ENCODE results near the gene FOXL3. TPM values are rescaled to one million over a fixed set of nuclear protein-coding genes. Genes with fewer than 3 reads are reported as not detected.

The FOXL3 gene
- total and polyA plus RNA-seq, 2 donors (not counting 1 experiment from before 2014, with no cell fraction given) = not detected

GRCh38 chr7:294440-295154 is 4.6 kb downstream of the FOXL3 start:
- no peak for TF ChIP-seq CTCF (IDR thresholded peaks at IDR 0.05)
- no peak for TF ChIP-seq EZH2 (IDR thresholded peaks at IDR 0.05; ENCODE audit: borderline replicate concordance, insufficient read depth, low read depth, low read length, poor library complexity, severe bottlenecking)
- Histone ChIP-seq H3K4me3 (ENCODE audit: control extremely low read depth in 1 of 5, extremely low read depth in 1 of 5, insufficient read depth in 1 of 5, low read depth in 2 of 5, low read length in 4 of 5) (no peak overlapping the region), H3K4me2 (replicated peaks; ENCODE audit: low read depth, low read length, poor library complexity, severe bottlenecking) (no peak overlapping the region), H3K9me3 (ENCODE audit: control extremely low read depth in 1 of 3, control insufficient read depth in 2 of 3, insufficient read depth in 1 of 3, low read length in 2 of 3) (peaks cover 0 to 5% (median 0%) of the 10 kb centered on the region in 3 donors), H3K27ac (ENCODE audit: low read length in 2 of 2) (no peak overlapping the region), H2AFZ (ENCODE audit: insufficient read depth, low read depth, low read length, poor library complexity, severe bottlenecking) (no peak overlapping the region), H3K36me3 (replicated peaks in 1 of 2; ENCODE audit: control extremely low read depth in 1 of 2, control insufficient read depth in 1 of 2, extremely low read depth in 1 of 2, insufficient read depth in 2 of 2, low read length in 1 of 2) (no peaks in the 10 kb centered on the region), H3K4me1 (ENCODE audit: control insufficient read depth in 2 of 2, insufficient read depth in 2 of 2, low read length in 2 of 2) (no peaks in the 10 kb centered on the region), H3K79me2 (ENCODE audit: control insufficient read depth, insufficient read depth, low read length) (no peaks in the 10 kb centered on the region), H4K20me1 (ENCODE audit: control insufficient read depth, insufficient read depth, low read length, poor library complexity, severe bottlenecking) (no peaks in the 10 kb centered on the region), H3K9ac (ENCODE audit: low read length) (no peak overlapping the region), H3K27me3 (replicated peaks in 1 of 4; ENCODE audit: control extremely low read depth in 1 of 4, control insufficient read depth in 3 of 4, insufficient read depth in 4 of 4, low read length in 3 of 4) (peaks cover 0 to 21% (median 3%) of the 10 kb centered on the region in 4 experiments)
- ChIA-PET POLR2A (no interaction called here), CTCF (no interaction called here)
- Mint-ChIP-seq H3K27me3 (peaks cover 13% of the 10 kb centered on the region), H3K9me3 (ENCODE audit: insufficient read depth) (no peaks in the 10 kb centered on the region), H3K4me1 (no peaks in the 10 kb centered on the region), H3K27ac (no peak overlapping the region), H3K4me3 (no peak overlapping the region)
- DNase-seq (no peak), ATAC-seq (ENCODE audit: low read depth) (no peak)
- intact Hi-C loops (cut with micrococcal nuclease) = no loop called here
- 92% methylated on average over 23 of the region's 25 CpGs for WGBS (ENCODE audit: insufficient coverage)
